ENCODE measurements around the gene TERT.

TERT gene

GRCh38 chr5:1219098-1219767, 75.6 kb downstream of the TERT start:
- TF ChIP-seq ZNF565 (CRISPR knock-in tag; conservative IDR thresholded peaks at IDR 0.05; ENCODE audit: low read depth), result no peak
- TF ChIP-seq ISL1 (CRISPR knock-in tag; IDR thresholded peaks at IDR 0.05), result no peak
- no peak for TF ChIP-seq PPARA (CRISPR knock-in tag; IDR thresholded peaks at IDR 0.05; ENCODE audit: borderline replicate concordance)
- no peak for TF ChIP-seq ARNTL (CRISPR knock-in tag; IDR thresholded peaks at IDR 0.05; ENCODE audit: borderline replicate concordance, low read depth)
- no peak for TF ChIP-seq TSHZ2 (CRISPR knock-in tag; IDR thresholded peaks at IDR 0.05)
- TF ChIP-seq ESRRG (CRISPR knock-in tag; IDR thresholded peaks at IDR 0.05), result no peak
- no peak for TF ChIP-seq CREB5 (CRISPR knock-in tag; IDR thresholded peaks at IDR 0.05; ENCODE audit: low read depth)
- TF ChIP-seq OSR1 (CRISPR knock-in tag; IDR thresholded peaks at IDR 0.05), result no peak
- TF ChIP-seq CSRNP3 (CRISPR knock-in tag; IDR thresholded peaks at IDR 0.05), result no peak
- no peak for TF ChIP-seq ZNF8 (CRISPR knock-in tag; IDR thresholded peaks at IDR 0.05)
- no peak for TF ChIP-seq BACH2 (CRISPR knock-in tag; IDR thresholded peaks at IDR 0.05; ENCODE audit: borderline replicate concordance)
- no peak for TF ChIP-seq POU6F1 (CRISPR knock-in tag; IDR thresholded peaks at IDR 0.05; ENCODE audit: borderline replicate concordance, low read depth)
- no peak for TF ChIP-seq RARB (CRISPR knock-in tag; IDR thresholded peaks at IDR 0.05)
- no peak for TF ChIP-seq CSDC2 (CRISPR knock-in tag; IDR thresholded peaks at IDR 0.05)
- TF ChIP-seq TOX (CRISPR knock-in tag; IDR thresholded peaks at IDR 0.05; ENCODE audit: borderline replicate concordance), result no peak
- no peak for TF ChIP-seq ZFP3 (CRISPR knock-in tag; IDR thresholded peaks at IDR 0.05)
- TF ChIP-seq ZNF70 (CRISPR knock-in tag; IDR thresholded peaks at IDR 0.05), result no peak
- TF ChIP-seq ZFP30 (CRISPR knock-in tag; IDR thresholded peaks at IDR 0.05), result no peak
- no peak for TF ChIP-seq PATZ1 (CRISPR knock-in tag; IDR thresholded peaks at IDR 0.05; ENCODE audit: borderline replicate concordance)
- TF ChIP-seq TCF4 (CRISPR knock-in tag; IDR thresholded peaks at IDR 0.05; ENCODE audit: borderline replicate concordance), result no peak
- no peak for ATAC-seq

GRCh38 chr5:1218351-1219080, 76.4 kb downstream of the TERT start:
- ATAC-seq, result no peak
- TF ChIP-seq OSR1 (CRISPR knock-in tag; IDR thresholded peaks at IDR 0.05) (no peak), ZNF8 (CRISPR knock-in tag; IDR thresholded peaks at IDR 0.05) (no peak), ESRRG (CRISPR knock-in tag; IDR thresholded peaks at IDR 0.05) (no peak), POU6F1 (CRISPR knock-in tag; IDR thresholded peaks at IDR 0.05; ENCODE audit: borderline replicate concordance, low read depth) (no peak), CSRNP3 (CRISPR knock-in tag; IDR thresholded peaks at IDR 0.05) (no peak), PPARA (CRISPR knock-in tag; IDR thresholded peaks at IDR 0.05; ENCODE audit: borderline replicate concordance) (no peak), ISL1 (CRISPR knock-in tag; IDR thresholded peaks at IDR 0.05) (no peak)

All from SK-N-SH treated with all-trans-retinoic acid at 6 μM for 48 hours (cell line).